OCI-M2 (cell line): ENCODE data around the gene STT3A.

ENCODE experiments used
- DNase-seq: peaks from one replicate; lab custom pipeline; 2025; ENCODE audit not compliant: unreplicated experiment; lab: John Stamatoyannopoulos, UW

The STT3A gene

GRCh38 chr11:125649465-125650166 lies 57.0 kb downstream of the STT3A start:
- DNase-seq: no peak

- DNase-seq: no peak
These were observed 70.0 kb downstream of the STT3A start for GRCh38 chr11:125662689-125663088.

GRCh38 chr11:125663910-125664309 lies 71.3 kb downstream of the STT3A start:
- DNase-seq: no peak

- no peak for DNase-seq
These were observed 74.5 kb downstream of the STT3A start for GRCh38 chr11:125667151-125667550.

- no peak for DNase-seq
These were observed 77.5 kb downstream of the STT3A start for GRCh38 chr11:125670172-125670571.

GRCh38 chr11:125671561-125671960 lies 78.9 kb downstream of the STT3A start:
- no peak for DNase-seq
